WTC11 (cell line): Measurements from ENCODE around the gene NSMCE1. TPM values are rescaled to one million over a fixed set of nuclear protein-coding genes. Genes with fewer than 3 reads are reported as not detected.

ENCODE experiments used
- ATAC-seq: fragments of 200-7000 bp; cut with Tn5 transposase; 2 replicates; pipeline ENCODE4 v1.10.0; 2021; ENCODE audit warnings: mild to moderate bottlenecking, moderate library complexity
- CTCF ChIA-PET: fragments of 300-600 bp; sonication (Branson Sonifier 250); formaldehyde crosslinking; loops from one replicate; lab custom pipeline; 2021; ENCODE audit warnings: antibody characterized with exemption; lab: Charles Lee
- POLR2A ChIA-PET: fragments of 350-600 bp; sonication (Branson Sonifier 250); formaldehyde crosslinking; loops from one replicate; lab custom pipeline; 2021; ENCODE audit warnings: antibody characterized with exemption; lab: Charles Lee
- DNase-seq: peaks from one replicate; pipeline ENCODE4 v3.0.0; 2021; ENCODE audit warnings: low spot score
- H3K27ac Mint-ChIP-seq: 2 replicates; pipeline ENCODE4 v1.8.0; 2021; ENCODE audit warnings: mixed read lengths
- H3K27me3 Mint-ChIP-seq: 2 replicates; pipeline ENCODE4 v1.8.0; 2021; ENCODE audit warnings: low read depth, mild to moderate bottlenecking, moderate library complexity, mixed read lengths
- H3K36me3 Mint-ChIP-seq: 2 replicates; pipeline ENCODE4 v1.8.0; 2021; ENCODE audit warnings: mixed read lengths
- H3K4me1 Mint-ChIP-seq: 2 replicates; pipeline ENCODE4 v1.8.0; 2022; ENCODE audit warnings: mixed read lengths
- H3K4me3 Mint-ChIP-seq: 2 replicates; pipeline ENCODE4 v1.8.0; 2021; ENCODE audit warnings: mild to moderate bottlenecking, moderate library complexity, mixed read lengths
- H3K9me3 Mint-ChIP-seq: 2 replicates; pipeline ENCODE4 v1.8.0; 2021; ENCODE audit warnings: mixed read lengths
- CDX4 ChIP-seq: fragments of 250-450 bp; sonication (Bioruptor Pico); IDR thresholded peaks from 2 replicates; pipeline ENCODE4 v1.9.0; 2021; ENCODE audit warnings: moderate library complexity, mild to moderate bottlenecking, inconsistent platforms, borderline replicate concordance
- CREM ChIP-seq: sonication (generic); formaldehyde crosslinking; IDR thresholded peaks from 2 replicates; pipeline ENCODE4 v1.8.1; 2022; ENCODE audit warnings: mild to moderate bottlenecking, missing genetic modification reagents, moderate library complexity
- FOXP4 ChIP-seq: sonication (generic); formaldehyde crosslinking; IDR thresholded peaks from 2 replicates; pipeline ENCODE4 v1.8.0; 2022; ENCODE audit warnings: mild to moderate bottlenecking, missing genetic modification reagents
- HMGA2 ChIP-seq: fragments of 250-450 bp; sonication (Bioruptor Pico); IDR thresholded peaks from 2 replicates; pipeline ENCODE4 v1.4.0; 2021; ENCODE audit warnings: mild to moderate bottlenecking, moderate library complexity
- JUN ChIP-seq: sonication (generic); formaldehyde crosslinking; IDR thresholded peaks from 2 replicates; pipeline ENCODE4 v1.8.0; 2023; ENCODE audit warnings: mild to moderate bottlenecking, missing genetic modification reagents
- MYBL2 ChIP-seq: sonication (generic); formaldehyde crosslinking; IDR thresholded peaks from 2 replicates; pipeline ENCODE4 v1.8.1; 2023; ENCODE audit warnings: mild to moderate bottlenecking, moderate library complexity, missing genetic modification reagents
- NFATC4 ChIP-seq: fragments of 250-450 bp; sonication (Bioruptor Pico); IDR thresholded peaks from 2 replicates; pipeline ENCODE4 v1.9.0; 2021; ENCODE audit warnings: mild to moderate bottlenecking
- SMAD3 ChIP-seq: sonication (generic); formaldehyde crosslinking; IDR thresholded peaks from 2 replicates; pipeline ENCODE4 v1.8.0; 2022; ENCODE audit warnings: missing genetic modification reagents, mild to moderate bottlenecking, borderline replicate concordance
- TCF7 ChIP-seq: sonication (generic); formaldehyde crosslinking; IDR thresholded peaks from 2 replicates; pipeline ENCODE4 v1.8.0; 2022; ENCODE audit warnings: mild to moderate bottlenecking, low read depth, missing genetic modification reagents, moderate library complexity
- TEAD1 ChIP-seq: sonication (generic); formaldehyde crosslinking; IDR thresholded peaks from 2 replicates; pipeline ENCODE4 v1.8.0; 2022; ENCODE audit warnings: mild to moderate bottlenecking, missing genetic modification reagents
- ZBTB43 ChIP-seq: sonication (generic); formaldehyde crosslinking; IDR thresholded peaks from 2 replicates; pipeline ENCODE4 v1.8.1; 2023; ENCODE audit warnings: mild to moderate bottlenecking, missing genetic modification reagents
- ZNF232 ChIP-seq: sonication (generic); formaldehyde crosslinking; IDR thresholded peaks from 2 replicates; pipeline ENCODE4 v1.8.0; 2022; ENCODE audit warnings: mild to moderate bottlenecking, missing genetic modification reagents
- ZNF317 ChIP-seq: sonication (generic); formaldehyde crosslinking; IDR thresholded peaks from 2 replicates; pipeline ENCODE4 v1.8.1; 2023; ENCODE audit warnings: low read depth, mild to moderate bottlenecking, moderate library complexity, missing genetic modification reagents, borderline replicate concordance
- ZNF671 ChIP-seq: fragments of 250-450 bp; sonication (Bioruptor Pico); IDR thresholded peaks from 2 replicates; pipeline ENCODE4 v1.8.0; 2021; ENCODE audit warnings: mild to moderate bottlenecking
- total RNA-seq: library from RNA; stranded (reverse); gene quantifications from 3 replicates; pipeline ENCODE4 v1.2.3, GENCODE V29; 2021
- TF ChIP-seq, protein P1 (sequence below): sonication (generic); formaldehyde crosslinking; conservative IDR thresholded peaks from 2 replicates; pipeline ENCODE4 v1.8.1; 2022; ENCODE audit warnings: mild to moderate bottlenecking, missing genetic modification reagents
- TF ChIP-seq, protein P2 (sequence below): sonication (generic); formaldehyde crosslinking; IDR thresholded peaks from 2 replicates; pipeline ENCODE4 v1.8.0; 2022; ENCODE audit warnings: mild to moderate bottlenecking, missing genetic modification reagents
- TF ChIP-seq, protein P3 (sequence below): sonication (generic); formaldehyde crosslinking; IDR thresholded peaks from 2 replicates; pipeline ENCODE4 v1.8.1; 2023; ENCODE audit warnings: mild to moderate bottlenecking, missing genetic modification reagents, moderate library complexity
- TF ChIP-seq, protein P4 (sequence below): sonication (generic); formaldehyde crosslinking; IDR thresholded peaks from 2 replicates; pipeline ENCODE4 v1.8.1; 2022; ENCODE audit warnings: mild to moderate bottlenecking, moderate library complexity, missing genetic modification reagents

The NSMCE1 gene
- total RNA-seq, 1 experiment from 2014 or later: 29.4 TPM

DNA sequence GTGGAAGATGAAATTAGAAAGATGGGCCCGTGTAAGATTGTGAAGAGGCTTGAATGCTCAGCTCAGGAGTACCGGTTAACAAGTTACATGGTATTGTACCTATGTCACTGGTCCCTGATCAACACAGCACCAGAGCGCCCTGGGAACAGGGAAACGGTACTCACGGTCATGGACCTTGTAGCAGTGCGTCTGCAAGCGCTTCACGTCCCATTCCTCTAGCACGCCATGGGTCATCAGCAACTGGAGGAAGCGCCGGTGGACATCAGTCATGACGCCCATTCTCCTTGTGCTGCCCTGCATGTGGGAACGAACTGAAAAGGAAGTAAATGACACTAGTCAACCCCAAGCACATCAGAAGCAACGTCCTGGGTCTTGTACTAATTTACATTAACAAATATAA lies 11.3 kb downstream of the NSMCE1 start (continued):
- TF ChIP-seq JUN (no peak), SMAD3 (CRISPR knock-in tag) (no peak), HMGA2 (CRISPR knock-in tag) (no peak), TEAD1 (CRISPR knock-in tag) (no peak), ZBTB43 (no peak), MYBL2 (no peak), FOXP4 (CRISPR knock-in tag) (no peak)
- TF ChIP-seq, all 79 proteins: peak for 0

- CTCF ChIA-PET: no interaction called here
- POLR2A ChIA-PET: no interaction called here
- H3K9me3 Mint-ChIP-seq: no peaks in the 10 kb centered on the region
- no peaks in the 10 kb centered on the region for H3K27me3 Mint-ChIP-seq
- TF ChIP-seq ZNF232 (no peak), CREM (CRISPR knock-in tag) (no peak), HMGA2 (CRISPR knock-in tag) (no peak)
- TF ChIP-seq, protein P1, sequence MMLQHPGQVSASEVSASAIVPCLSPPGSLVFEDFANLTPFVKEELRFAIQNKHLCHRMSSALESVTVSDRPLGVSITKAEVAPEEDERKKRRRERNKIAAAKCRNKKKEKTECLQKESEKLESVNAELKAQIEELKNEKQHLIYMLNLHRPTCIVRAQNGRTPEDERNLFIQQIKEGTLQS: no peak
- H3K36me3 Mint-ChIP-seq: peaks cover 15% of the 10 kb centered on the region
- peaks cover 9% of the 10 kb centered on the region for H3K4me1 Mint-ChIP-seq
- no peak overlapping the region for H3K27ac Mint-ChIP-seq
- no peak overlapping the region for H3K4me3 Mint-ChIP-seq
- ATAC-seq (no peak), DNase-seq (no peak)
Observed at GRCh38 chr16:27256861-27257260, 11.7 kb downstream of the NSMCE1 start.

- ATAC-seq: no peak
- Mint-ChIP-seq H3K27ac (peak overlapping the region; percentile 81; the same call in 1 of the 2 replicates), H3K9me3 (no peaks in the 10 kb centered on the region), H3K4me1 (no peaks in the 10 kb centered on the region; the same call in 1 of the 2 replicates), H3K27me3 (no peaks in the 10 kb centered on the region)
- CTCF ChIA-PET: interaction anchor here (0.9 to 1.8 kb wide), 2 partner anchors 20 to 75 kb away, joined by 3 to 7 read pairs; no protein-coding TSS in a partner anchor
- TF ChIP-seq, protein P2, sequence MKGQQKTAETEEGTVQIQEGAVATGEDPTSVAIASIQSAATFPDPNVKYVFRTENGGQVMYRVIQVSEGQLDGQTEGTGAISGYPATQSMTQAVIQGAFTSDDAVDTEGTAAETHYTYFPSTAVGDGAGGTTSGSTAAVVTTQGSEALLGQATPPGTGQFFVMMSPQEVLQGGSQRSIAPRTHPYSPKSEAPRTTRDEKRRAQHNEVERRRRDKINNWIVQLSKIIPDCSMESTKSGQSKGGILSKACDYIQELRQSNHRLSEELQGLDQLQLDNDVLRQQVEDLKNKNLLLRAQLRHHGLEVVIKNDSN (CRISPR knock-in tag): no peak
- TF ChIP-seq ZNF671 (CRISPR knock-in tag): no peak
- no peak for TF ChIP-seq NFATC4 (CRISPR knock-in tag)
- TF ChIP-seq ZNF317: no peak
- no peak for TF ChIP-seq TCF7
- no peak for TF ChIP-seq CDX4
- TF ChIP-seq, protein P3, sequence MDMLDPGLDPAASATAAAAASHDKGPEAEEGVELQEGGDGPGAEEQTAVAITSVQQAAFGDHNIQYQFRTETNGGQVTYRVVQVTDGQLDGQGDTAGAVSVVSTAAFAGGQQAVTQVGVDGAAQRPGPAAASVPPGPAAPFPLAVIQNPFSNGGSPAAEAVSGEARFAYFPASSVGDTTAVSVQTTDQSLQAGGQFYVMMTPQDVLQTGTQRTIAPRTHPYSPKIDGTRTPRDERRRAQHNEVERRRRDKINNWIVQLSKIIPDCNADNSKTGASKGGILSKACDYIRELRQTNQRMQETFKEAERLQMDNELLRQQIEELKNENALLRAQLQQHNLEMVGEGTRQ (CRISPR knock-in tag): no peak
- TF ChIP-seq, protein P4, sequence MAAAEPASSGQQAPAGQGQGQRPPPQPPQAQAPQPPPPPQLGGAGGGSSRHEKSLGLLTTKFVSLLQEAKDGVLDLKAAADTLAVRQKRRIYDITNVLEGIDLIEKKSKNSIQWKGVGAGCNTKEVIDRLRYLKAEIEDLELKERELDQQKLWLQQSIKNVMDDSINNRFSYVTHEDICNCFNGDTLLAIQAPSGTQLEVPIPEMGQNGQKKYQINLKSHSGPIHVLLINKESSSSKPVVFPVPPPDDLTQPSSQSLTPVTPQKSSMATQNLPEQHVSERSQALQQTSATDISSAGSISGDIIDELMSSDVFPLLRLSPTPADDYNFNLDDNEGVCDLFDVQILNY (CRISPR knock-in tag): no peak
- TF ChIP-seq, all 79 proteins: peak for 0
- Mint-ChIP-seq H3K4me3 (no peak overlapping the region), H3K36me3 (peaks cover 15% of the 10 kb centered on the region)
- POLR2A ChIA-PET: no interaction called here
- no peak for DNase-seq
Observed at GRCh38 chr16:27254262-27254811, 14.2 kb downstream of the NSMCE1 start.
